HG03571 (cell line): Measurements from ENCODE around the gene CUL1.

Experiments
- ATAC-seq: cut with Tn5 transposase; IDR thresholded peaks from one replicate; pipeline ENCODE4 v1.9.1; 2021; ENCODE audit not compliant: unreplicated experiment

CUL1 gene

GRCh38 chr7:148754912-148755311, 56.2 kb downstream of the CUL1 start:
- ATAC-seq, result no peak

GRCh38 chr7:148761499-148762278, 63.0 kb downstream of the CUL1 start:
- ATAC-seq, result no peak

GRCh38 chr7:148763622-148764021, 64.9 kb downstream of the CUL1 start:
- no peak for ATAC-seq

GRCh38 chr7:148770004-148770403, 71.3 kb downstream of the CUL1 start:
- no peak for ATAC-seq

GRCh38 chr7:148772297-148773089, 73.8 kb downstream of the CUL1 start:
- ATAC-seq, result no peak

GRCh38 chr7:148773334-148773733, 74.6 kb downstream of the CUL1 start:
- peak; percentile 95 for ATAC-seq

GRCh38 chr7:148774471-148774870, 75.8 kb downstream of the CUL1 start:
- ATAC-seq, result no peak

- ATAC-seq, result no peak
Measured at GRCh38 chr7:148782757-148783456, 84.2 kb downstream of the CUL1 start.

- ATAC-seq, result no peak
Measured at GRCh38 chr7:148783801-148784527, 85.3 kb downstream of the CUL1 start.

GRCh38 chr7:148787571-148788295, 89.0 kb downstream of the CUL1 start:
- ATAC-seq, result no peak

GRCh38 chr7:148789220-148789619, 90.5 kb downstream of the CUL1 start:
- no peak for ATAC-seq

- no peak for ATAC-seq
Measured at GRCh38 chr7:148790131-148790726, 91.5 kb downstream of the CUL1 start.

GRCh38 chr7:148790850-148791249, 92.1 kb downstream of the CUL1 start:
- no peak for ATAC-seq

- ATAC-seq, result no peak
Measured at GRCh38 chr7:148791546-148791945, 92.8 kb downstream of the CUL1 start.

- no peak for ATAC-seq
Measured at GRCh38 chr7:148793590-148793989, 94.9 kb downstream of the CUL1 start.

- ATAC-seq, result no peak
Measured at GRCh38 chr7:148794476-148794875, 95.8 kb downstream of the CUL1 start.

GRCh38 chr7:148796841-148797240, 98.1 kb downstream of the CUL1 start:
- no peak for ATAC-seq

- ATAC-seq, result no peak
Measured at GRCh38 chr7:148799893-148800555, 101.3 kb downstream of the CUL1 start.

GRCh38 chr7:148800677-148801076, 102.0 kb downstream of the CUL1 start:
- no peak for ATAC-seq
